SIG-M5 treated with dmso at 0.1 percent for 504 hours (cell line): Measurements from ENCODE around the gene PLEKHH2.
"Not testable (repeated sequence)": the region's sequence is repeated elsewhere in the genome, so short reads cannot be mapped to it uniquely, and the experiment has no call there.

Source experiments
- DNase-seq: peaks from one replicate; lab custom pipeline; 2025; ENCODE audit not compliant: unreplicated experiment; lab: John Stamatoyannopoulos, UW

The PLEKHH2 gene

DNA sequence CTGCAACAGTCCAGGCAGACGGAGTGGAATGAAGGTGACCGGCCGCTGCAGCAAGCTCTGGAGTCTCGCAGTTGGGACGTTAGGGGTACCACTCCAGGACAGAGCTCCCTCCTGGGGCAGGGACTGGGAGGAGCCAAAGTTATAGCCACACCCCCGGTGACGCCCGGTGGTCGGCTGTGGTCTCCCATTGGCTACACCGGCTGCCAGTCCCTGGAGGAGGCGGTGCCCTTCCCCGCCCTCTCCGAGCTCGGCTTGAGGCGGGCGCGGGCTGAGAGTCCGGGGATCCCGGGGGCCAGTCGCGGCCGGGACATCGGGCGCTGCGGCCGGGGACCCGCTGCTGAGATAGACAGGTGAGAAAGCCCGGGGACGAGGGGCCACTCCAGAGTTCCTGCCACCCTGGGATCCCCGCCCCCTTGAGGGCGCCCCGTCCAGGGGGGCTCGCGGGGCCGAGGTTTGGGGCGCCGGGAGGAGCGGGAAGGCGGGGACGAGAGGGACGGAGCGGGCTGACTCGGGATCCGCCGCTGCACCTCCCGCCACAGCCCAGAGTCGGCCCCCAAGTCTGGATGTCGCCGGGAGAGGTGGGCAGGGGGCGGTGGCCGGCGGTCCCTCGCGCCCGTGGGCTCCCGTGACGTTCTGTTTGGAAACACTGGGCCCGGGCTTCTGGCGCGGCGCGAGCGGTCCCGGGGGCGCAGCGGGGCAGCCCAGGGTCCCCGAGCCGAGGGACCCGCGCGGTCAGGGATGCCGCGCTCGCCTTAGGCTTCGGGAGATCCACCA lies at the start of gene PLEKHH2:
Gene PLEKHH2, plus strand, starts transcription at position 231 of the 774 bp plus-strand sequence. CDS start 7,414 bp downstream, outside the sequence.
- peak; percentile 80 for DNase-seq

DNA sequence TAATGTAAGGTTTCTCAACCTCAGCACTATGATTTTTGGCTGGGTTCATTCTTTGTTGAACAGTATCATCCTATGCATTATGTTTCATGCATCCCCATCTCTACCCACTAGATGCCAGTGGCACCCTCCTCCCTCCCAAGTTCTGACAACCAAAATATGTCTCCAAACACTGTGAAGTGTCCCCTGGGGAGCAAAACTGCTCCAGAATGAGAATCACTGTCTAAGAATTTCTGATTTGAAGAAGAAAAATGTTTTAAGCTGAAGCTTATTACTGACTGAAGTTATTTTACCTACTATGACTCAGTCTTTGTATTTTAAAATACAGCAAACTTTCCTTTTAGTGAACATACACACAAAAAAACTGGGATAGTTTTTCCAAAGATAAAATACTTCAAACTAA lies 44.6 kb upstream of the PLEKHH2 start:
- DNase-seq: peak; percentile 2

DNA sequence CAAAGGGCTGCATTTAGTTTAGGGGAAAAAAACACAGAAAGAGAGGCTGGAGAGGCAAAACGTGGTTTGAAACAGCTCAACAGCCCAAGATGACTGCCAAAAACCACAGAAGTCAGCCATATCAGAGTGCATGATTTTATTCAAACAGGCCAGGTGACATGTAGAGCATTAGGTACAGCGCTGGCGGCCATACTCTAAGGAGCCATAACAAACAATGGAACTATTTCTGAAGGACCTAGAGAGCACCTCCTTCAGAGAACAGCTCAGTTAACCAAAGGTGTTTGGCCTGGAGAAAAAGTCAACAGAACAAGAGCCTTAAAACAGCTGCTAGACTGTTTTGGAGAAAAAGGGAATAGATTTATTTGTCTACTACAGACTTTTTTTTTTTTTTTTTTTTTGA lies 43.8 kb upstream of the PLEKHH2 start:
- no peak for DNase-seq

DNA sequence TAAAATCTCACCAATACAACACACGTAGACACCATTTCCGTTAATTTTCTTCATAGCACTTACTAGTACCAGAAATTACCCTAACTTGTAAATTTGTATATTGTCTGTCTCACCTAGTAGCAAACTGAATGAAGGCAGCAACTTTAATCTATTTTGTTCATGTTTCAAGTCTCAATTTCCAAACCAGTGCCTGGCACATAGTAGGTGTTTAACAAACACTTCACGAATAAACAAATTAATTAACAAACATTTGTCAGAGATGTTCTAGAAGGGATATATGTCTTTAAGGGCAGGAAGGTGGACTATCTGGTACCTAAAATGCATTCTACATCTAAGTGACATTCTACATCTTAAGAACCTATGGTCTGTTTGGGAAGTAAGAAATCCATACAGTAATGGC lies 42.2 kb upstream of the PLEKHH2 start:
- no peak for DNase-seq

DNA sequence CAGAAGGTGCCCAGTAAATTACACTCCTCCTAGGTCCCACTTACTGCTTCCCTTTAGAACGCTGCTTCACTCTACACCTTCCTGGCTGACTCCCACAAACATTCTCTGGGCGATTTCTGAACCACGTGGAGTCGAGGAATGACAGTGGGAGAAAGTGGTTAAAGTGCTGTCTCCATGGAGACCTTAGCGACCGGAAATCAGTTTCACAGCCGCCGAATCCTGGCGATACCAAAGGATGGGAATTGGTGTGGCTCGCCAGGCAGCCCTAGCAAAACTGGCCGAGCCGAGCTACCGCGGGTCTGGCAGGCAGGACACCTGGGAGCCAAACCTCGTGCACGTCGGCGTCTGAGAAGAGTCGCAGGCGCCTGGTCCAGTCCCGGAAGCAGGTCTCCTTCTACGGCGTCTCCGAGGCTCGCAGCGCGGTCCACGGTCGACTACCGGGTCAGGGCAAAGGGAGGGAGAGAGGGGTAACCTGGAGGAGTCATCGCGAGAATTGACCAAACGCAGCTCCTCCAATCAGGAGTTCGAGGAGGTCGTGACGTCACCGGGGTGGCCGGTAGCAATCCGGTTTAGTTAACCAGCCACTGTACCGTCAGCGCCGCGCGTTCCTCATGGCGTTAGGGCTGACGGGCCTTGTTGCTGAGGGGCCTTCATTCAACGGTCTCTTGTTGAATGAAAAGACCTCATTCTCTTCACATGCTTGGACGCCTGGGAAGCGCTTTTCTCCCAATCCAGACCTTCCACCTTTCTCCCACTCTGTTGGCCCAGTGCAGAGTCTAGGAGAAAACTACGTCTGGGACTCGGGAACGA lies 41.3 kb upstream of the PLEKHH2 start, which contains the start of gene THADA:
Gene THADA, minus strand, starts transcription at position 436 of the 810 bp plus-strand sequence. CDS start 3,646 bp downstream, outside the sequence.
- peak; percentile 98 for DNase-seq

DNA sequence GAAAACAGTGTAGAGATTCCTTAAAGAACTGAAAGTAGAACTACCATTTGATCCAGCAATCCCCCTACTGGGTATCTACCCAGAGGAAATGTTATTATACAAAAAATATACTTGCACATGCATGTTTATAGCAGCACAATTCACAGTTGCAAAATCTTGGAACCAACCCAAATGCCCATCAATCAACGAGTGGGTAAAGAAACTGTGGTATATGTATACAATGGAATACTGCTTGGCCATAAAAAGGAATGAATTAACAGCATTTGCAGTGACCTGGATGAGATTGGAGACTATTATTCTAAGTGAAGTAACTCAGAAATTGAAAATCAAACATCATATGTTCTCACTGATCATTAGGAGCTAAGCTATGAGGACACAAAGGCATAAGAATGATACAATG lies 36.5 kb upstream of the PLEKHH2 start:
- not testable (repeated sequence) for DNase-seq

DNA sequence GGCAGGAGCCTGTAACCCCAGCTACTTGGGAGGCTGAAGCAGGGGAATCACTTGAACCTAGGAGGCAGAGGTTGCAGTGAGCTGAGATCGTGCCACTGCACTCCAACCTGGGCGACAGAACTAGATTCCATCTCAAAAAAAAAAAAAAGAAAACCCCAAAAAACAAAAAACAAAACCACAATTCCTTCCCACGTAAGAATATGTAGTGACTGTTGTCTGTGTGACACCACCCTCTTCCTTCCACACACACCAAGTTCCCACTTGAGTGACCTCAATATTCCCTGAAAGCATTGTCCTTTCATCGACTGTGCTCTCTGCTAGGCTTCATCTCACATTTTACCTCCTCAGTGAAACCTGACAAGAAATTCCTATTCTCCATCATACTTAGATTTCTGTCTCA lies 32.4 kb upstream of the PLEKHH2 start:
- DNase-seq: no peak

DNA sequence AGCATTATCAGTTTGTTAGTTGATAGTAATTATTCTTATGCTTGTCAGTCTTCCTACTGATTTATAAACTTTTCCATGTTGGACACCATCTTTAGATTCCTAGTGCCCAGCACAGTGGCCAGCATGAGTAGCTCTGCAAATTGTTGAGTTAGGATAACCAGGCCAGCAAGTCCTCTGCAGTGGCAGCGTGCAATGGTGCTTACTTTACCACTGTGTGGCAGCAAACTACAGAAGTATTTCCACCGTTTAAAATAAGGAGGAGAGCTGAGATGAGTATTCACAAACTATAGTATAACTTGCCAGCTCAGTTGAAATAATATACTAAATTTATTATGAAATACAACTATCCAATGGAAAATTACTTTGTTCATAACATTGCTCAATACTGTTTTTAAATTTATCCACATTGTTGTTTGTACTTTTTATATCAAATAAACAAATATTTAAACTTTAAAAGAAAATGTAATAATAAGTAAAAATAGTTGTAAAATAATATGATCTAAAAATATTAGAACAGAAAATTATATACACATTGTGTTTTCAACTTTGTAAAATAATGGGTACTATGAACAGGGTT lies 31.9 kb upstream of the PLEKHH2 start:
- peak; percentile 49 for DNase-seq

DNA sequence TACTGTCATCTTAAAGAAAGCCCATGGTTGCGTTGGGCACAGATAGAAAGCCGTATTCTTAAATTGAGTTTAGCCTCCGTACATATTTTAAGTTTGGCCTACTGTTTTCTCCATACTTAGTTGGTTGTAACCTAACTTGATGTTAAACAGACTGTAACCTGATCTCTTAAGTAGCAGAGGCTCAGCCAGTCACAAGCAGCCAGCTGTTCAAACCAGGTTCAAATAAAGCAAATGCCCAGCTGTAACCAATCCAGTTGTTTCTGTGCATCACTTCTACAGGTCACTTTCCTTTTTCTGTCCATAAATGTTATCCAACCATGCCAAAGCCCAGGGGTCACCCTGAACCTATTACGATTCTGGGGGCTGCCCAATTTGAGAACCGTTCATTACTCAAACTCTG lies 31.2 kb upstream of the PLEKHH2 start:
- DNase-seq: no peak

DNA sequence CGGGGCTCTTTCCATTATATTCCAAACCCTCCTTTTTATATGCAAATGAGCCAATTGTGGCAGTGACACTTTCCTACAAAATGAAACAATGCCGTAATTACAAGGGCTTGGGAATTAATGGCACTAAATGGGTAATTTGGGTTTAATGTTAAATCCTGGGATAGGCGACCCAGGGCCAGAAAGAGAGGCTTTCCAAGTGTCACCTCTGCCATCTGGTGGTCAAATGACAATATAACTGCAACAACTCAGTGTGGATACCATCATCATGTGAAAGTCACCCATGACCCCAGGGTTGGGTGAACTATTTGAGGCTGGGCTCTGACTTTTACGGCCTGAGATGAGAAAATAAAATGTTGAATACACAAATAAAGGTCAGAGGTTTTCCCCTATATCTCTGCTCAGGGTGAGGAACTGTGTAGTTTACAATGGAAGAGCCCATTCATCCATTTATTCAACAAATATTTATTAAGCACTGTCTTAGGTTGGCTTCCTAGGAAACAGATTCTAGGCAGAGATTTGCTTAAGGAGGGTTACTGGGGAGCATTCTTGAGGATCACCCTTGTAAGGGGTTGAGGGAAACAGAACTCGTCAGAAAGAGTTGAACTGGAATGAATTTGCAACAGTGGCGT lies 27.7 kb upstream of the PLEKHH2 start:
- peak; percentile 24 for DNase-seq

DNA sequence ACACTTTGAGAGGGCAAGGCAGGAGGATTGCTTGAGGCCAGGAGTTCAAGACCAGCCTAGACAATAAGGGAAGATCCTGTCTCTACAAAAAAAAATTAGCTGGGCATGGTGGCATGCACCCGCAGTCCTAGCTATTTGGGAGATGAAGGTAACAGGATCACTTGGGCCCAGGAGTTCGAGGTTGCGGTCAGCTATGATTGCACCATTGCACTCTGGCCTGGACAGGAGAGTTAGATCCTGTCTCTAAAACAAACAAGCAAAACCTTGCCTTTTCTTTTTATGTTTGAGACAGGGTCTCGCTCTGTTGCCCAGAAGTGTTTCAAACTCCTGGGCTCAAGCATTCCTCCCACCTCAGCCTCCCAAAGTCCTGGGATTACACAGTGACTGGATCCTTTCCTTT lies 26.7 kb upstream of the PLEKHH2 start:
- DNase-seq: no peak

DNA sequence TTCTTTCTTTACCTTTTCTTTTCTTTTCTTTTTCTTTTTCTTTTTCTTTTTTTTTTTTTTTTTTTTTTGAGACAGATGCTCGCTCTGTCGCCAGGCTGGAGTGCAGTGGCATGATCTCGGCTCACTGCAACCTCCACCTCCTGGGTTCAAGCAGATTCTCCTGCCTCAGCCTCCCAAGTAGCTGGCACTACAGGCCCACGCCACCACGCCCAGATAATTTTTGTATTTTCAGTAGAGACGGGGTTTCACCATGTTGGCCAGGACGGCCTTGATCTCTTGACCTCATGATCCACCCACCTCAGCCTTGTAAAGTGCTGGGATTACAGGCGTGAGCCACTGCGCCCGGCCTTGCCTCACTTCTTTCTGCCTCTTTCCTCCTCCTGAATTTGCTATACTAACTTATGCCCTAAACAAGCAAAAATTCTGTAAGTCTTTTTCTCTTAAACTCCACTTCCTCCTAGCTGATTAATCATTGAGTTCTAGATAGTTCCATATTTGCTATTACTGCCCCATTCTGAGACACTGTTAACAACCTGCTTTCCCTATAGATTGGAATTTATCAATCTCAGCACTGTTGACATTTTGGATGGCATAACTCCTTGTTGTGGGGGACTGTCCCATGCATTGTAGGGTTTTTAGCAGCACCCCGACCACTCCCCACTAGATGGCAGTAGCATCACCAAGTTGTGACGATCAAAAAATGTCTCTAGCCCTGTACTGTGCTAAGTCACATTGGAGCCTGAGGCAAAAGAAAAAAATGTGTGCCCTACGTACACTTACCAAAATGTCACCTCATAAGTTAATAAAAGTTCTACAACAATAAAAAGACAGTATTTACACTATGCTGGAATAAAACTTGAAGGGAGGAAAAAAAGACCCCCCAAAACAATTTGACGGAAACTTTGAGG lies 24.8 kb upstream of the PLEKHH2 start:
- DNase-seq: peak; percentile 85

DNA sequence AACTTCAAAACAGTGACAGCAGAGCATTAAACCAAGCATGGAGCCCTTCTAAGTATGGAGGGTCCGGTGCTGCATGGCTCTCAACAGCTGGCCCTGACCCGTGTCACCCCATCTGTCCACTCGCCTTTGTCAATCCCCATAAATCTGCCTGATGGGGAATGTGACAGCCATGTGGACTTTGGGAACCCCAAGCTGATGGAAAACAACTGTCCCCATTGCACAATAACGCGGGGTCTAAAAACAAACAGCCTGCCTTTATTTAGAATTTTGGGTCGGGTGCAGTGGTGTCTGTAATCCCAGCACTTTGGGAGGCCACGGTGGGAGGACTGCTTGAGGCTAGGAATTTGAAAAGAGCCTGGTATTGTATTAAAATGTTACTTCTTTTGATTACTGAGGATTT lies 24.1 kb upstream of the PLEKHH2 start:
- DNase-seq: no peak

DNA sequence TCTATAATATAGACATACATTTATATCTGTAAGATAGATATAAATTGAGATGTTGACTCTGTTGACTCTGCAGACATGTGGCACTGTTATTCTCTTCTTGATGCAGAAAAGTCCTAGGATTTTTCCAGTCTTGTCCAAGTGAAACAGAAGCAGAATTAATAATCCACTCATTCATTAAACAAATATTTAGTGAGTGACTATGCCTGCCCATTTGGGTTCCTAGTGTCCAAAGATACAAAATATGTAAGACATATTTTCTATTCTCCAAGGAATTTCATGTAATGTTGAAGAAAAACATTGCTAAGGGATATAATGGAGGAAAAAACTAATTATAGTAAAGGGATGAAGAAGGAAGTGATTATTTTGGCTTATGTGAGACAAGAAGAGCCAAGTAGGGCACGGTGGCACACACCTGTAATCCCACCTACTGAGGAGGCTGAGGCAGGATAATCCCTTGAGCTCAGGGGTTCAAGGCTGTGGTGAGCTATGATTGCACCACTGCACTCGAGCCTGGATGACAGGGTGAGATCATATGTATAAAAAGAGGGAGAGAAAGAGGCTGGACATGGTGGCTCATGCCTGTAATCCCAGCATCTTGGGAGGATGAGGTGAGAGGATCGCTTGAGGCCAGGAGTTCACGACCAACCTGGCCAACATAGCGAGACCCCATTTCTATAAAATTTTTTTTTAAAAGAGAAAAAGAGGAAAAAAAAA lies 19.9 kb upstream of the PLEKHH2 start:
- no peak for DNase-seq

DNA sequence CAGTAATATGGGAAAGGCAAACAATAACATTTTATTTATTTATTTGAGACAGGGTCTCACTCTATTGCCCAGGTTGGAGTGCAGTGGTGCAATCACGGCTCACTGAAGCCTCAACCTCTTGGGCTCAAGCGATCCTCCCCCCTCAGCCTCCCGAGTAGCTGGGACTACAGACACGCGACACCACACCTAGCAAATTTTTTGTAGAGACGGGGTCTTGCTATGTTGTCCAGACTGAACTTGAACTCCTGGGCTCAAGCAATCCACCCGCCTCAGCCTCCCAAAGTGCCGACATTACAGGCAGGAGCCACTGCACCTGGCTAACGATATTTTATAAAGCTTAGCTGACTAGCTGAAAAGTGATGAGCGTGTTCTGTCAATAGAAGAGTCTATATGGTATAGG lies 17.5 kb upstream of the PLEKHH2 start:
- DNase-seq: no peak

DNA sequence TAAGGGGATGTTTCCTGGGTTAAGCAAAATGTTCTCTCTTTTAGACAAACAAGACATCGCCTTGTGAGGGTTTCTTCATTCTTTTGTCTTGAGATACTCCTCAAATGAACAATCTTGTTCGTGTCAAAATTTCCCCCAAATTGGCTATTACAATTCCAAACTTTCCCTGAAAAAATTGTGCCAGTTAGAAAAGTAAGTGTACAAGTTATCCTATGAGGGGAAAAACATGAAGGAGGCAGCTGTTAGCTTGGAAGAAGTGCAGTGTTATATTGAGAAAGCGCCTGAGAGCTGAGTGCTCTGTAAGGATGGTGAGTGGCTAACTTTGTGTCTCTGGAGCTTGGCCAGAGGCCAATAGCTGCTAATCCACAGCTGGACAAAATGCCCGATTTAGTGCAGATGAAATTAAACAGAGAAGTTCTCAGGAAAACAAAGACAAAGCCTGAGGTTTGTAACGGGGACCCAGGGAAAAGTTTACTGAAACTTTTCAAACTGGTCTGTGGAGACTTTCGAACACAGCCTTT lies 14.1 kb upstream of the PLEKHH2 start:
- DNase-seq: no peak

DNA sequence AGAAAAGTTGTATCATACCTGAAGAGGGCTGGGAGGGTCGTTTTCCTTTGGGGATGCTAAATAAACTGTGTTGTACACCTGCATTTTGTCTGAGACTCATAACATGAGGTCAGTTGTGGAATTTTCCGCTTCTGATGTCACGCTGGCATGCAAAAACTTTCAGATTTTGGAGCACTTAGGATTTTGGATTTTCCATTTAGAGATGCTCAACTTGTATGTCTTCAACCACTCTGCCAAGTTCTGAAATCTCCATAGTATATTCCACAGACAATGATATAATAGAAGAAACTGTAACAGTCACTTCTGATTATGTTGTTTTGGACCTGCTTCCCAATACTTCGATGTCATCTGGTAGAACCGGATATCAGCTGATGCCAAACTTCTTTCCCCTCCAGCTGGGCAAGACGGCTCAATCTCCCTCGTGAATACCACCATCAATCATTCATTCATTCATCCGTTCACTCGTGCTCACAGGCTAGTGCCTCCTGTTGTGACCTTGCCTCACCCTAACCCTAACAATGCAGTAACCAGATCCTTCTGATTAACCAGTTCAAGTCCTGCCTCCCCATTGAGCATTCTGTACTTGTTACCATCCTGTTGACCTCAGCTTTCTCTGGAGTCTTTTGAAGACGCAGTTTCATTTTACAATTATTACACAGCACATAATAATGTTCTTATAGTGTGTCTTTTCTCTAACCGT lies 5.3 kb upstream of the PLEKHH2 start:
- no peak for DNase-seq

DNA sequence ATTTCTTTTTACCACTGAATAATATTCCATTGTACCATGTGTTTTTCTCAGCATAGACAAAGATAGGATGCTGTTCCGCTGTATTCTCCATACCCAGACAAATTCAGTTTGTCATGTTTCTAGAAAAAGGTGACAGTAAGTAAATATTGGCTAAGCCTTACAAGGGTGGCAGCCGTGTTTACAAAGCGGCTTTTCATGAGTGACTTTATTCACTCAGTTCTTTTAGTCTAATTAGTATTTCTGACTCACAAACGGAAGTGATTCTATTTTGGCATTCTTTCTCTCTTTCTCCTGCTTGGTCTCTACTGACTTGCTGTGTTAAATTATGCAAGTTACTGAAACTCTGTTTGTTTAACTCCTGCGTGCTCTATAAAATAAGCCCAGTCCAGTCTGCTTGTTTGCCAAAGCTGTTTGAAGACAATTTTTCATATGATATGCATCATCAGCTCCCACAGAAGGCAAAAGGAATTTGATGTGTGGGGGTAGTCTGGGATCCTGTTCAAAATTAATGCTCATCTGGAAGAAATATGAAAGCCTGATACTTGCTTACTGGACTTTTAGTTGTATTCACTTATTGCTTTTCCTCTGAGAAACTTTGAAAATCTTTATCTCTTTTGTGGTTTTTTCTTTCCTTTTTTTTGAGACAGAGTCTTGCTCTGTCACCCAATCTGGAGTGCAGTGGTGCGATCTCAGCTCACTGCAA lies 2.3 kb upstream of the PLEKHH2 start:
- peak; percentile 59 for DNase-seq
